Activated CD8-positive, alpha-beta memory T cell treated with anti-CD3 and anti-CD28 coated beads for 24 hours (primary cell): ENCODE data around the gene RASA3.

Source experiments
- DNase-seq: peaks from one replicate; pipeline ENCODE4 v3.0.0-alpha.2; 2020

The RASA3 gene

GRCh38 chr13:113976711-113977684, 155.4 kb downstream of the RASA3 start:
- no peak for DNase-seq

- DNase-seq: no peak
These were observed 157.0 kb downstream of the RASA3 start for GRCh38 chr13:113975416-113975815.

GRCh38 chr13:113974304-113975281, 157.8 kb downstream of the RASA3 start:
- no peak for DNase-seq

GRCh38 chr13:113973218-113974164, 158.9 kb downstream of the RASA3 start, which contains the start of gene C13orf46:
Gene C13orf46, minus strand, starts transcription at chr13:113974076. Its CDS starts 79 bp downstream, at chr13:113973997.
- no peak for DNase-seq

GRCh38 chr13:113972451-113973217, 159.8 kb downstream of the RASA3 start:
- DNase-seq: no peak

GRCh38 chr13:113971471-113972231, 160.8 kb downstream of the RASA3 start:
- DNase-seq: no peak

GRCh38 chr13:113970810-113971470, 161.5 kb downstream of the RASA3 start:
- no peak for DNase-seq

- DNase-seq: no peak
These were observed 162.3 kb downstream of the RASA3 start for GRCh38 chr13:113969973-113970611.

- no peak for DNase-seq
These were observed 163.0 kb downstream of the RASA3 start for GRCh38 chr13:113969311-113969972.

- DNase-seq: no peak
These were observed 163.7 kb downstream of the RASA3 start for GRCh38 chr13:113968463-113969310.

- no peak for DNase-seq
These were observed 164.5 kb downstream of the RASA3 start for GRCh38 chr13:113967729-113968462.

- no peak for DNase-seq
These were observed 165.2 kb downstream of the RASA3 start for GRCh38 chr13:113967206-113967720.

- no peak for DNase-seq
These were observed 166.2 kb downstream of the RASA3 start for GRCh38 chr13:113965968-113966884.

GRCh38 chr13:113965383-113965874, 167.0 kb downstream of the RASA3 start:
- no peak for DNase-seq

- DNase-seq: no peak
These were observed 168.0 kb downstream of the RASA3 start for GRCh38 chr13:113964251-113964995.
